H1 (cell line): ENCODE measurements around the gene PPFIA4.

Source experiments
- EP300 ChIP-seq, 2 experiments: IDR thresholded peaks; 1 replicate in 1 of 2; 2 replicates in 1 of 2; pipeline ENCODE4 v1.6.1; 2011 to 2012; ENCODE audit warnings: low read depth in 2 of 2, low read length in 2 of 2, mild to moderate bottlenecking in 2 of 2, borderline replicate concordance in 1 of 2, inconsistent platforms in 1 of 2, moderate library complexity in 1 of 2
- NRF1 ChIP-seq: IDR thresholded peaks from 2 replicates; pipeline ENCODE4 v1.6.1; 2011; ENCODE audit warnings: mild to moderate bottlenecking, low read depth, low read length, improper control_type of control experiment
- POLR2A ChIP-seq, 2 experiments: IDR thresholded peaks; 1 replicate in 1 of 2; 2 replicates in 1 of 2; pipeline ENCODE4 v1.6.1; 2011; ENCODE audit warnings: low read depth in 2 of 2, low read length in 2 of 2, mild to moderate bottlenecking in 2 of 2; ENCODE audit errors: control extremely low read depth in 1 of 2
- POLR2AphosphoS5 ChIP-seq: IDR thresholded peaks from 2 replicates; pipeline ENCODE4 v1.6.1; 2011; ENCODE audit warnings: low read depth, low read length
- TAF1 ChIP-seq: IDR thresholded peaks from 2 replicates; pipeline ENCODE4 v1.6.1; 2011; ENCODE audit warnings: mild to moderate bottlenecking, low read depth, low read length
- TEAD4 ChIP-seq: IDR thresholded peaks from 2 replicates; pipeline ENCODE4 v1.6.1; 2012; ENCODE audit warnings: low read depth, low read length, inconsistent platforms, mixed read lengths
- TF ChIP-seq, protein P1 (sequence below), 3 experiments: IDR thresholded peaks; 1 replicate in 2 of 3; 2 replicates in 1 of 3; pipeline versions ENCODE4 v1.5.1 to v1.6.1; 2011; ENCODE audit warnings: low read length in 3 of 3, mild to moderate bottlenecking in 3 of 3, inconsistent platforms in 2 of 3, low read depth in 1 of 3, moderate library complexity in 1 of 3; ENCODE audit not compliant: insufficient read depth in 1 of 3; ENCODE audit errors: control extremely low read depth in 1 of 3
- TF ChIP-seq, protein P2 (sequence below): IDR thresholded peaks from 2 replicates; pipeline ENCODE4 v1.6.1; 2011; ENCODE audit warnings: low read depth, mild to moderate bottlenecking, low read length; ENCODE audit not compliant: insufficient read depth

DNA sequence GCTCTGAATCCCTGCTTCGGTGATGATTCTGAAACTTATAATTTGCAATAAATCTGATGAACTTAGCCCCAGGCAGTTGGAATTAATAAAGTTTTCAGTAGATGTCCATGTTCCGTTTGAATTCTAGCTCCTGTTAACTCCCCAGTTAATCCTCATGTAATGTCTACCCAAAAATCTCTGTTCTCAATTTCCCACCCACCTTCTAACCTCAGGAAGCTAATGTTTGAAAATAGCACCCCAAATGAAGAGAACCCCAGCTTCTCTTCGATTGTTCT, 55.9 kb downstream of the PPFIA4 start:
- TF ChIP-seq TAF1 (no peak), TEAD4 (no peak), NRF1 (no peak), POLR2AphosphoS5 (no peak), EP300 (IDR thresholded peaks at IDR 0.05; ENCODE audit: borderline replicate concordance in 1 of 2, low read depth in 2 of 2, low read length in 2 of 2) (no peak), POLR2A (IDR thresholded peaks at IDR 0.05; ENCODE audit: control extremely low read depth in 1 of 2, low read depth in 2 of 2, low read length in 2 of 2) (no peak)
- TF ChIP-seq, protein P1, sequence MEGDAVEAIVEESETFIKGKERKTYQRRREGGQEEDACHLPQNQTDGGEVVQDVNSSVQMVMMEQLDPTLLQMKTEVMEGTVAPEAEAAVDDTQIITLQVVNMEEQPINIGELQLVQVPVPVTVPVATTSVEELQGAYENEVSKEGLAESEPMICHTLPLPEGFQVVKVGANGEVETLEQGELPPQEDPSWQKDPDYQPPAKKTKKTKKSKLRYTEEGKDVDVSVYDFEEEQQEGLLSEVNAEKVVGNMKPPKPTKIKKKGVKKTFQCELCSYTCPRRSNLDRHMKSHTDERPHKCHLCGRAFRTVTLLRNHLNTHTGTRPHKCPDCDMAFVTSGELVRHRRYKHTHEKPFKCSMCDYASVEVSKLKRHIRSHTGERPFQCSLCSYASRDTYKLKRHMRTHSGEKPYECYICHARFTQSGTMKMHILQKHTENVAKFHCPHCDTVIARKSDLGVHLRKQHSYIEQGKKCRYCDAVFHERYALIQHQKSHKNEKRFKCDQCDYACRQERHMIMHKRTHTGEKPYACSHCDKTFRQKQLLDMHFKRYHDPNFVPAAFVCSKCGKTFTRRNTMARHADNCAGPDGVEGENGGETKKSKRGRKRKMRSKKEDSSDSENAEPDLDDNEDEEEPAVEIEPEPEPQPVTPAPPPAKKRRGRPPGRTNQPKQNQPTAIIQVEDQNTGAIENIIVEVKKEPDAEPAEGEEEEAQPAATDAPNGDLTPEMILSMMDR (IDR thresholded peaks at IDR 0.05; ENCODE audit: control extremely low read depth in 1 of 3, insufficient read depth in 1 of 3, low read depth in 1 of 3, low read length in 3 of 3), result no peak
- TF ChIP-seq, protein P2, sequence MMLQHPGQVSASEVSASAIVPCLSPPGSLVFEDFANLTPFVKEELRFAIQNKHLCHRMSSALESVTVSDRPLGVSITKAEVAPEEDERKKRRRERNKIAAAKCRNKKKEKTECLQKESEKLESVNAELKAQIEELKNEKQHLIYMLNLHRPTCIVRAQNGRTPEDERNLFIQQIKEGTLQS, result no peak
